ENCODE results near the gene GABRB3.

GABRB3 gene

DNA sequence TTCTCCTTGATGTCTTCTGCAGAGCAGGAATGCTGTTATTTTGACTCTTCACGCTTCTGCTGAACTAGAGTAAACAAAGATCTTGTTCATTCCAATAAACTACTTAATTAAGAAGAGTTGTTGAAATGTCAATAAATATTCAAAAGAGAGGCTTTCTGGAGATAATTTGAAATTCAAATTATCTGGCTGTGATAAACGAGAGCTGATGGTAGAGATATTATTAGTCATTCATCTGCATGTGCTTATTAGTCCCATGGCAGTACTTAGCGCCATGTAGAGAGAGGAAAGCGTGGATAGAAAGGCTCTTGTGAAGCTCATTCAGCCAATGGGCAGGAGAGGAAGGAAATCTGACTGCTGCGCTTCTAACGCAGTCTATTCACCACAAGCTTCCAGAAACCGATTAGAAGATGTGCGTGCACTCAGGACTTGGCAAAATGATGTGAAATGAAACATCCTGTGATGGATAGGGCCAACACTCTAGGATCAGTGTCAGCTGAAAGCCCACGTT, 251.1 kb downstream of the GABRB3 start:
- no peak overlapping the region for H3K4me3 ChIP-seq (replicated peaks; ENCODE audit: low read depth, low read length)
- TF ChIP-seq, protein P1, sequence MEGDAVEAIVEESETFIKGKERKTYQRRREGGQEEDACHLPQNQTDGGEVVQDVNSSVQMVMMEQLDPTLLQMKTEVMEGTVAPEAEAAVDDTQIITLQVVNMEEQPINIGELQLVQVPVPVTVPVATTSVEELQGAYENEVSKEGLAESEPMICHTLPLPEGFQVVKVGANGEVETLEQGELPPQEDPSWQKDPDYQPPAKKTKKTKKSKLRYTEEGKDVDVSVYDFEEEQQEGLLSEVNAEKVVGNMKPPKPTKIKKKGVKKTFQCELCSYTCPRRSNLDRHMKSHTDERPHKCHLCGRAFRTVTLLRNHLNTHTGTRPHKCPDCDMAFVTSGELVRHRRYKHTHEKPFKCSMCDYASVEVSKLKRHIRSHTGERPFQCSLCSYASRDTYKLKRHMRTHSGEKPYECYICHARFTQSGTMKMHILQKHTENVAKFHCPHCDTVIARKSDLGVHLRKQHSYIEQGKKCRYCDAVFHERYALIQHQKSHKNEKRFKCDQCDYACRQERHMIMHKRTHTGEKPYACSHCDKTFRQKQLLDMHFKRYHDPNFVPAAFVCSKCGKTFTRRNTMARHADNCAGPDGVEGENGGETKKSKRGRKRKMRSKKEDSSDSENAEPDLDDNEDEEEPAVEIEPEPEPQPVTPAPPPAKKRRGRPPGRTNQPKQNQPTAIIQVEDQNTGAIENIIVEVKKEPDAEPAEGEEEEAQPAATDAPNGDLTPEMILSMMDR (IDR thresholded peaks at IDR 0.05; ENCODE audit: low read length, missing control alignments): no peak
- DNase-seq (ENCODE audit: low read depth): no peak

DNA sequence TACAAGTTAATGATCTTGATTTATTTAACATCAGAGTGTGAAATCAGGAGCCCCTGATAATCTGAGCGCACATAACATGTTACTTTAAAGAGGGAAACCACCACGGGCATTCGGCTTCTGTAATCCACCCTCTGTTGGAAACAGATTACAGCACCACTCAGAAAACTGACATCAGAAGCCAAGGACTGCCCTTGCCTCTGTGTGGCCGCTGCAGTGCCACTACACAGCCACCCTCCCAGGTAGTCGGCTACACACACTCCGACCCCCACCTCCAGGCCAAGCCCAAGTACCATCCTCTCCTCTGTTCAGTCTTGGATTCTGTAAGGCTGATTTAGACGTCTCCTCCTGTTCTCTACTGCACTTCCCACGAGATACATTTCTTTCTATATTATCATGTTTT, 251.7 kb downstream of the GABRB3 start:
- no peak for DNase-seq (ENCODE audit: low read depth)
- H3K4me3 ChIP-seq (replicated peaks; ENCODE audit: low read depth, low read length): no peak overlapping the region
- TF ChIP-seq, protein P1 (IDR thresholded peaks at IDR 0.05; ENCODE audit: low read length, missing control alignments): no peak

DNA sequence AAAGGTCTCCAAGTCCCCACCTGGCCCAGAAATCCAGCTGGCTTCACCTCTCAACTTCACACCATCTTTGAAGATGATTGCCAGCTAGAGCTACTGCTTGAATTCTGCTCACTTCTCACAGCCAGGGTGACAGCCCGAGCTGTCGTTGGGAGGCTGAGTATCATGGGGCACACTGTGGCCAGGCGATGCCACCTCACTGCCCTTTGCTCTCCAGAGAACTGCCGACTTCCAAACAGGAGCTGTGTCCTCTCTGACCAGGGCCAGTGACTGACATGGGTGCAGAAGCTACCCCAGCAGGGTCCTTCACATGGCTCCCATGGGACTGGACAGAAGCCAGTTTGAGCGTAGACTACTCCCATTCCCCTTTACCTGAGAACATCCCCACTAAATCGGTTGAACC, 254.0 kb downstream of the GABRB3 start:
- TF ChIP-seq, protein P1 (IDR thresholded peaks at IDR 0.05; ENCODE audit: low read length, missing control alignments): no peak
- DNase-seq (ENCODE audit: low read depth): no peak
- H3K4me3 ChIP-seq (replicated peaks; ENCODE audit: low read depth, low read length): no peak overlapping the region

DNA sequence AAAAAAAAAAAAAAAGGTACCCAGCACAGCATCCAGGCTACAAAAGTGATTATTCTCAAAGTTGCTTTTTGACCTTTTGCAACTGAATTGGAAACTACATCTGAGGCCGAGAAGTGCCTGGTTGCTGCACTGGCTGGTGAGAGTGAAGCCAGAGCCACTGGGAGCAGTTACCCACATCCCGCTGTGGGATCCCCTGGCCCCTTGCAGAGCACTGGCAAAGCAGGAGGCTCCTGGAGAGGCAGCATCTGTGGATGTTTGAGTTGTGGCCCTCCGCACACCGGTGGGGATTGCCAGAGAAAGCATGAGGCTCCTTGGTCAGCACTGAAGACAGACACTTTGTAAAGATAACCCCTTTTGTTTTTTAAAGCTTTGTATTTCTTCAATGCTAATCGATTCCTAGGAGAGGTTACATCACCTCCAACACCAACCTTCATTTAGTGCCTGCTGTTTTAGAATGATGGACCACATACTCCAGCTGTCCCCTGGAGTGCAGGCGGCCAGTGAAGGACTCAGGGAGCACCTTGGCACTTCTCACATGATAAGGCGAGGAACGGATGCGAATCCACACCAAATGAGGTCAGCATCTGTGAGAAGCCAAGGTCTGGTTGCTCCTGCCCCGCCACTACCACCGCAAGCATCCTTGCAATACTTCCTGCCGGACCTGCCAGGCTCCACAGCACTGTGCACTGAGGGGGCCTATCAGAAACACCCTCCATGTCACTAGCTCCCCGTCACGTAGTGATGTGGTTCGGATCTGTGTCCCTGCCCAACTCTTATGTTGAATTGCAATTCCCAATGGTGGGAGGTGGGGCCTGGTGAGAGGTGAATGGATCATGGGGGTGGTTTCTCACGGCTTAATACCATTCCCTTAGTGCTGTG, 256.5 kb downstream of the GABRB3 start:
- TF ChIP-seq, protein P1 (IDR thresholded peaks at IDR 0.05; ENCODE audit: low read length, missing control alignments): no peak
- no peak overlapping the region for H3K4me3 ChIP-seq (replicated peaks; ENCODE audit: low read depth, low read length)
- DNase-seq (ENCODE audit: low read depth): no peak

DNA sequence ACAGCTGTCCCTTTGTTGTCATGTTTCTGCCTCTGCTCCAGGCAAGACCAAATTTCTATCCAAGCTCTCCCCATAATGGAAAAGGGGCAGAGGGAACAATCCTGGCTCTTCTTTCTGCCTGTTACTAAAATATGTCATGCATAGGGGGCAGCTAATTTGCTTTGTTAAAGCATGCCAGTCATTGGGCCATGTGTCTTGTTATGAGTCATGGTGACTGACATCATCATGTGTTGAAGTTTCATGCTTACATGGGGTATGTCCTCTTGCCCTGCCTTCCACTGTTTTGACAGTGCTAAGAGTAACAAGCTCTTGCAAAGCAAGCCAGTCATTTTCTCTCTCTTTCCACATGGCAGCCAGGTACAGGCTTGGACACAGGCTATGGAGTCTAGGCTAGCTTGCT, 268.9 kb downstream of the GABRB3 start:
- H3K4me3 ChIP-seq (replicated peaks; ENCODE audit: low read depth, low read length): no peak overlapping the region

More for the DNA sequence above, 268.9 kb downstream of the GABRB3 start:
- no peak for DNase-seq (ENCODE audit: low read depth)
- TF ChIP-seq, protein P1 (IDR thresholded peaks at IDR 0.05; ENCODE audit: low read length, missing control alignments): no peak
